ENCODE measurements around the gene PRR33.

PRR33 gene

DNA sequence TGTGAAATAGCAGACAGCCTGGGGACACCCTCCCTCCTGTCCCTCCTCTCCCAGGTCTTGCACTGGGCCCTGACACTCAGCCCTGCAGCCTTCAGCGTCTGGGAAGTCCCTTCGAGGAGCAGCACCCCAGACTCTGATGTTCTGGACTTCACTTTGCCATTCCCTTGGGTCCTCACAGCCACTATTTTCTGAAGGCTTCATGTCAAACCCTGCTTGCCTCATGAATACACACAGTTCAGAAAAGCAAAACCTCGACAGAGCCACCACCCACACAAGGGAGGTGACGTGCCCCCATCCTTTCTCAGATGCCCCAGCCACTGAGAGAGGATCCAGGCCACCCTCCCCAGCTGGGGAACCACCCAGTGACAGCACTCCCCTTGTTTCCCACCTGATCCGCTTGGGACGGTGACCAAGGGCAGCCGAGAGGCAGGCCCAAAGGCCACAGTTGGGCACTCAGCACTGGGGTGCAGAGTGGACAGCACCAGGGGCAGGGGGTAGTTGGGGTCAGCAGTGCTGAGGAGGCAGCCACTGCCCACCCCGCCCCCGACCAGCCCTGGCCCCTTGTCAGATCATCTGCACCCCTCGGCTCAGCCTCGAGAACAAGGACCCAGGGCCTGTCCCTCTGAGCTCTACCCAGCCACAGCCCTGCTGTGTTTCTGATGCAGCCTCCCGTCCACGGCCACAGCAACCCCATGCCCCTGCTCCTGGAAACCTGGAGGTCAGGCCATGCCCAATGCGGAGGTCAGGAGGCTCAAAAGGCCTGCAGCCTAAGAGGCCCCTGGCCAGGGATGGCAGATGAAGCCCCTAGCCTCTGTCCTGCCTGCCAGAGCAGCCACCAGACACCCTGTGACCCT lies 24.7 kb upstream of the PRR33 start:
- DNase-seq = no peak

DNA sequence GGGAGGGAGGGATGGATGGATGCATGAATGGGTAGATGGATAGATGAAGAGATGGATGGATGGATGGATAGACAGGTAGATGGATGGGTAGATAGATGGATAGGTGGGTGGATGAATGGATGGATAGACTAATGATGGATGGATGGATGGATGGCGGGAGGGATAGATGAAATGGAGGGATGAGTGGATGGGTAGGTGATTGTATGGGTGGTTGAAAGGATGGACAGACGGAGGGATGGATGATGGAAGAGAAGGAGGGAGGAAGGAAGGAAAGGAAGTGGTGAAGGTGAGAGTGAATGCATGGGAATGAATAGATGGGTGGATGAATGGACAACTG lies 24.1 kb upstream of the PRR33 start:
- no peak for DNase-seq

DNA sequence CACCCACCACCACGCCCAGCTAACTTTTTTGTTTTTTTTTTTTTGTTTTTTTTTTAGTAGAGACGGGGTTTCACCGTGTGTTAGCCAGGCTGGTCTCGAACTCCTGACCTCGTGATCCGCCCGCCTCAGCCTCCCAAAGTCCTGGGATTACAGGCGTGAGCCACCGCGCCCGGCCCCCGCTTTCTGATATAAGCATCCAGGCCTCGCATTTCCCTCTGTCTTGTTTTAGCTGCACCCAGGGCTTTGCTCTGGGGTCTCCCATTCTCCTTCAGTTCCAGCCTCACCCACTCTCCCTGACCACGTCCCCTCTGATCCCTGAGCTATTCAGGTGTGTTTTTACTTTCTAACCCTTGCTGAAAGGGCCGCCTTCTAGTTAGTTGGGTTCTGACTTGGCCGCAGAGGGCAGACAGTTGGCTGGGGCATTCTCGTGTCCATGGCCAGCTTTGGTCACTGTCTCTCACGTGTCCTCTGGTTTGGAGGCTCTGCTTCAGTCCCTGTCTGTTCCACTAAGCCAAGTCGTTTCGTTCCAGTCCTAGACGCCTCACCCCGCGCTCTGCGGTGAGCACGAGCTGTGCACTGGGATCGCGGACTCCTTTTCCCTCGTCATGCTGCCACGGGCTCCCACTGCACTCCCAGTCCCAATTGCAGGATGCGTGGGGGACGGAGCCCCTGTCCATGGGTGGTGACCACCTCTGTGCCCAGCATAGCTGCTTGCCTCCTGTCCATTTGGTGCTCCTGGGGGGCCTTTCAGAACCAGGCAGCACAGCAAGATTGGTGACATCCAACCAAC lies 21.8 kb upstream of the PRR33 start:
- DNase-seq = no peak

DNA sequence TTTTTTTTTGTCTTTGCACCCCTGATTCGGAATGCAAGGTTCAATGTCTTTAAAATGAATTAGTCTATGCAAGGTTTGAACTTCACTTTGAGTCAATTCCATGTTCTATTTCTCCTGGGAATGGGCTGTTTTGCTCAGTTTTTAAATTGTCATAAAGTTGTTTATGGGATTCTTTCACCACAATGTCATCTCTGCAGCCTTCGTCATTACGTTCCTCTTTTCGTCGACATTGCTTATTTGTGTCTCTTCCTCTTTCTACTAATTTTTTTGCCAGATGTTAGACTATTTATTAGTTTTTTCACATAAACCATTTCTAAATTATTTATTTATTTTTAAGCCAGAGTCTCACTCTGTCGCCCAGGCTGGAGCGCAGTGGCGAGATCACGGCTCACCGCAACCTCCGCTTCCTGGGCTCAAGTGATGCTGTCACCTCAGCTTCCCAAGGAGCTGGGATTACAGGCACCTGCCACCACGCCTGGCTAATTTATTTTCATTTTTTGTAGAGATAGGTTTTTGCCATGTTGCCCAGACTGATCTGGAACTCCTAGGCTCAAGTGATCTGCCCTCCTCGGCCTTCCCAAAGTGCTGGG lies 20.7 kb upstream of the PRR33 start:
- no peak for DNase-seq

DNA sequence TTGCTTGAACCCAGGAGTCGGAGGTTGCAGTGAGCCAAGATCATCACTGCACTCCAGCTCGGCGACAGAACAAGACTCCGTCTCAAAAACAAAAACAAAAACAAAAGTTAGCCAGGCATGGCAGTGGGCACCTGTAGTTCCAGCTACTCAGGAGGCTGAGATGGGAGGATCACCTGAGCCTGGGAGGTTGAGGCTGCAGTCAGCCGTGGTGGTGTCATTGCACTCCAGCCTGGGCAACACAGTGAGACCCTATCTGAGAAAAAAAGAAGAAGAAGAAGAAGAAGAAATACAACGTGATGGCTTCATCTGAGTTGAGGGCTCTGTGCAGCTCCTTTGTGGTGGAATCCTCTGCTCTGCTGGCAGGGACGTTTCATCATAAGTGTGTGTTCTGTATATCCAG lies 17.8 kb upstream of the PRR33 start:
- no peak for DNase-seq

DNA sequence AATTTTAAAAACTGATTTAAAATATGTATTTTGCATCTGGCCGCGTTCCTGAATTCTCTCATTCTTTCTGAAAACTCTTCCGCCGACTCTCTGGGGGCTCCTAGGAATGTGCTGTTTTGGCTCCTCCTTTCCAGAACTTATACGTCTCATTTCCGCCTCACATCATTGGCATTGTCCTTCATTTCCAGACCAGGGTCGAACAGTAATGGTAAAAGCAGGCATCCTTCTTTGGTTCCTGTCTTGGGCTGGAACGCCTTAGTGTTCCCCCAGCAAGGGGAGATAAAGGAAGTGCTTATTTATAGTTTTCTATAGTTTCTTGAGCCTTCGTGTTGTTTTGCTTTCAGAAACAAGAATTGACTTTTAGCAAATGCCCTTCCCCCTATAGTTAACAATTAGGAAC lies 16.9 kb upstream of the PRR33 start:
- no peak for DNase-seq

DNA sequence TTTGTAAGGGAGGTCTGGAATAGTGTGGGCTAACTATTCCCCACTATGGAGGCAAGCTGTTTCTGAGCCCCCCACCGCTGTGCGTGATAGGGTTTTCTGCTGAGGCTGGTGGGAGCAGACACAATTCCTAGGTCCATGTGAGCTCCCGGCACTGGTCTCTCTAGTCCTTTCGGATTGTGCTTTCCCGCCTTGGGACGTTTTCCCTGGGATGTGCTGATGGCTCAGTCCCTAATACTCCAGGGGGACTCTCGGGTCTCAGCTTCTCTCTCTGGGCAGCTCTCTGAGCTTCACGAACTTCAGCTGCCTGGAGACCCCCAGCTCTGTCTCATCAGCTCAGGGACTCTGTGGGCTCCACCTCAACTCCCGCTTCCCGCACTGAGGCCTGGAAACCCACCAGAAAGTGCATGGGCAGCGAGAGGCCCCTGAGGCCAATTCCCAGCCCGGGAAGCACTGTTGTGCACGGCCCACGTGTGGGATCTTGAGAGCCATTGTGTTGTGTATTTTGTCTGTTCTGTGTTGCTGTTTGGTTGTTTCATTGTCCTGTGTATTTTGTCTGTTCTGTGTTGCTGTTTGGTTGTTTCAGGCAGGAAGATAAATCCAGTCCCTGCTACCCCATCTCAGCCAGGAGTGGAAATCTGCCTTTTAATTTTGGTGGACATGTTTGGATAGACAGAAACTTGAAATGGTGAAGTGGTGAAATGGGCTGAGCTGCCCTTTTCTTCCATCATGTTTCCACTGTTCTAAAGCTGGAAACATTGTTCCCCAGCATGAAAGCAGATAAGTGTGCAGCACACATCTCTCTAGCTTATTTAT lies 15.1 kb upstream of the PRR33 start:
- no peak for DNase-seq

DNA sequence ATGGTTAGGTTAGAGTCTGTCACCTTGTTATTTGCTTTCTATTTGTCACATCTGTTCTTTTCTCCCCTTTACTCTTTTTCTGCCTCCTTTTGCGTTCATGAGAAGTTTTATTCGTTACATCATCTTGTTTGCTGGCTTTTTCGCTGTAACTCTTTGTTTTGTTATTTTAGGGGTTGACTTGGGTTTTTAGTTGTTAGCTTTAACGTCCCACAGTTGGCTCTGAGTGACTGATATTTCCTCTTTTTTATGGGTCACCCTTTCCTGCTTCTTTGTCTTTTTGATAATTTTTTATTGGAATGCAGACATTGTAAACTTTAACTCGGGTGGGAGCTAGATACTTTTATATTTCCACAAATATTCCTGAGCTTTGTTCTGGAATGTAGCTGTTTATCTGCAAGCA lies 14.5 kb upstream of the PRR33 start:
- no peak for DNase-seq

DNA sequence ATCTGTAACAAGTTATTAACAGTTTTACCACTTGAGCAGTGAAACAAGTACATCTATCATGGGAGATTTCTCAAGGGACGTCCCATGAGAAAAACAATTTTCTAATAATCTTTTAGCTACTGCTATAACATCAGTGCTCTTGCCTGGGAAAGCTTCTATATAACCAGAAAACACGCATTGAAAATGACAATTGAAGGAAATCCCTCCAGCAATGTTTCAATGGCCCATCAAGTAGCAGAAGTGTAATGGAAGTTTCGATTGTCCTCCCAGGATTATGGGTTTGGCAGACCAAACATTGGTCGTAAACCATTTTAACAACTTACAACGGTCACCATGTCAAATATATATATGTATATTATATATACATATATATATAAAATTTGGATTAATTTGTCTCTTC lies 8.0 kb upstream of the PRR33 start:
- no peak for DNase-seq

DNA sequence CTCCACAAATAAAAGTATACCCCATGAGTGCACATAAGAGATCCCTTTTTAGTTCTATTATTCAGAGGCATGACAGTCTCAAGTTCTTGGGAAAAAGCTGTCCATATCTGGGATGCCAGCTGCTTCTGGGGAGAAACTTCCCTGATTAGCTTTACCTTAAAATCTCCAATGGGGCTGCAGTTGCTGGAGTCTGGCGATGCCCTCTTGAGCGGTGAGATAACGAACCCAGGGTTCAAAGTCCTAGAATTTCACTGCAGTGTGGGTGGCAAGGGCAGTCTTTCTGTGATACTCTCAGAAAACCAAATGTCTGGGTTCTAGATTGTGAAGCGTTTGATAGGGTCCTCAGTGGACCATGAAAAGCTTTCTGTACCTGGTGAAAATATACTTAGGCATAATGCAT lies 7.4 kb upstream of the PRR33 start:
- no peak for DNase-seq

DNA sequence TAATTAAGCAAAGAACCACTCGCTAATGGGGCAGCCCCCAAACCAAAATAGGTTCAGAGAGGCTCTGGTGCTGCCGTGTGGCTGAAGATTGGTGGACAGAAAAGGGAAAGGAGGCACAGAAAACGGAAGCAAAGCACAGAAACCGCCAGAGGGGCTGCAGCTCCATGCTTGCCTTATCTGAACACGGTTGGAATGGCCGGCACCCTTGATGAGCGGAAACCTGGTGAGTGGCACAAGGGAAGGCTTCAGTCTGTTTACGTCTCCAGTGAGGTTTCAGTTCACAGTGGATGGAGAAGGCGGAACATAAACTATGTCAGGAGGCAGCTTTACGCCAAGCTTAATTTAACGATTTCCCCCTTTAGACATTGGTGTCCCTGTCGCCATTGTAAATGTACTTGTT lies 5.2 kb upstream of the PRR33 start:
- DNase-seq = no peak

DNA sequence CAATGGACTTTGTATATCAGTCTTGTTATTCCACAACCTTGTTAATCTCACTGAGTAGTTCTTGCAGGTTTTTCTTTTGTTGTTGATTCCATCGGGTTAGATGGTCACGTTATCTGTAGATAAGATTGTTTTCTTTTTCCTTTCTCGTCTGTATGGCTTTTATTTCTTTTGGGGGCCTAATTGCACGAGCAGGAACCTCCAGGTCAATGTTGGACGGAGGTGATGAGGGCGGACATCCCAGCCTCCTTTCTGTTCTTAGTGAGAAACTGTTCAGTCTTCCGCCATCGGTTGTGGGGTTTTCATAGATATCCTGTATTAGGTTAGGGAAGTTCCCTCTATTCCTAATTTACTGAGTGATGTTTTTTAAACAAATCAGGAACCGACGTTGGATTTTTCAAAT lies 4.8 kb upstream of the PRR33 start:
- DNase-seq = no peak

DNA sequence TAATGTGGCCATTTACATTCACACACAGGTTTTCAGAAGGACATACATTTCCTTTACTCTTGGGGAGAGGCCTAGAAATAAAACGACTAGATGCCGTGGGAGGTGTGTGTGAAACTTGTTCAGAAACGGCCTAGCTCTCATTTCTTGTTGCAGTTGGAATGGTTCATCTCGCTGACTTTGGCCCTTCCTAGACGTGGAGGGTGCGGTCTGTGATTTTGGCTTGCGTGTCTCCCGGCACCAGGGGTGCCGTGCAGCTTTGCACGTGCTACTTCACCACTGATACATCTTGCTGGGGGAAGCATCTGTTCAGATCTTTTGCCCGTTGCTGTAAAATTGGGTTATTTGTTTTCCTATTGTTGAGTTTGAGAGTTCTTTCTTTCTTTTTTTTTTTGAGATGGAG lies 3.1 kb upstream of the PRR33 start:
- no peak for DNase-seq

DNA sequence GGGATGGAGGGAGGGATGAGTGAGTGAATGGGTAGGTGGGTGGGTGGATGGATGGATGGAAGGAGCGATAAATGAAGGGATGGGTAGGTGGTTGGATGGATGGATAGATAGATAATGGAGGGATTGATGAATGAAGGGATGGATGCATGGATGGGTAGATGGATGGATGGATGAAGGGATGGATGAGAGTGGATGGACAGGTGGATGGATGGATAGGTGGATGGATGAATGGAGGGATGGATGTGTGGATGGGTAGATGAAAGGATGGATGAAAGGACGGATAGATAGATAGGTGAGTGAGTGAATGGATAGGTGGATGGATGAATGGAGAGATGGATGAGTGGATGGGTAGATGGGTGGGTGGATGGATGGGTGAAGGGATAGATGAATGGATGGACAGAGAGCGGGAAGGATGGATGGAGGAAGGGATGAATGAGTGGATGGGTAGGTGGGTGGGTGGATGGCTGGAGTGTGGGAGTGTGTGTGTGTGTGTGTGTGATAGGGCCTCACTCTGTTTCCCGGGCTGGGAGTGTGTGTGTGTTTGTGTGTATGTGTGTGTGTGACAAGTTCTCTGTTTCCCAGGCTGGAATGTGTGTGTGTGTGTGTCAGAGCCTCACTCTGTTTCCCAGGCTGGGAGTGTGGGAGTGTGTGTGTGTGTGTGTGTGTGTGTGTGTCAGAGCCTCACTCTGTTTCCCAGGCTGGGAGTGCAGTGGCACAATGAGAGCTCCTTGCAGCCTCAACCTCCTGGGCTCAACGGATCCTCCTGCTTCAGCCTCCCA lies 2.1 kb upstream of the PRR33 start:
- no peak for DNase-seq

DNA sequence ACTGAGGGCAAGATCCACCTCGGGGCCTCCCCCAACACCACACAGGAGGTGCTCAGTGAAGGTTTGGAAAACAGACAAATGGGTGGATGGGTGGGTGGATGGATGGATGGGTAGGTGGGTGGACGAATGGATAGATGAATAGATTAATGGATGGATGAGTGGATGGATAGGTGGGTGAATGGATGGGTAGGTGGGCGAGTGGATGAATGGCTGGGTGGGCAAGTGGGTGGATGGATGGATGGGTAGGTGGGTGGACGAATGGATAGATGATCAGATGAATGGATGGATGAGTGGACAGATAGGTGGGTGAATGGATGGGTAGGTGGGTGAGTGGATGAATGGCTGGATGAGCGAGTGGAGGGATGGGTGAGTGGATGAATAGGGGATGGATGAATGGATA lies 863 bp upstream of the PRR33 start:
- no peak for DNase-seq

DNA sequence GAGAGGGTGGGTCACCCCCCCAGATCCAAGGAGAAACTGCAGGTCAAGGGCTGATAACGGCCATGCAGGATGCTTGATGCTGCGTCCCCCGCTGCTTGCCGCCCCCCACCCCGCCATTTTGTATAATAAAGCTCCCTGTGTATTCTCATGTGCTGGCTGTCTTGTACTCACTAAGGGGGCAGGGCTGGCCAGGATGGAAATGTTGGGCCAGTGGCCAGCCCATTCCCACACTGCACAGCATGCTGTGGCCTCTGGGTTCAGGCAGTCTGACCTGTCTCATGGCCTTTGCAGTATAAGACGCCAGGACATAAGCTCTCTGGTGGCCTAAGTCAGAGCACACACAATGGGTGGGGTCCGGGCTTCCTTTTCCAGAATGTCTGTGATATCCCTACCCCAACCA lies 421 bp upstream of the PRR33 start:
- no peak for DNase-seq

DNA sequence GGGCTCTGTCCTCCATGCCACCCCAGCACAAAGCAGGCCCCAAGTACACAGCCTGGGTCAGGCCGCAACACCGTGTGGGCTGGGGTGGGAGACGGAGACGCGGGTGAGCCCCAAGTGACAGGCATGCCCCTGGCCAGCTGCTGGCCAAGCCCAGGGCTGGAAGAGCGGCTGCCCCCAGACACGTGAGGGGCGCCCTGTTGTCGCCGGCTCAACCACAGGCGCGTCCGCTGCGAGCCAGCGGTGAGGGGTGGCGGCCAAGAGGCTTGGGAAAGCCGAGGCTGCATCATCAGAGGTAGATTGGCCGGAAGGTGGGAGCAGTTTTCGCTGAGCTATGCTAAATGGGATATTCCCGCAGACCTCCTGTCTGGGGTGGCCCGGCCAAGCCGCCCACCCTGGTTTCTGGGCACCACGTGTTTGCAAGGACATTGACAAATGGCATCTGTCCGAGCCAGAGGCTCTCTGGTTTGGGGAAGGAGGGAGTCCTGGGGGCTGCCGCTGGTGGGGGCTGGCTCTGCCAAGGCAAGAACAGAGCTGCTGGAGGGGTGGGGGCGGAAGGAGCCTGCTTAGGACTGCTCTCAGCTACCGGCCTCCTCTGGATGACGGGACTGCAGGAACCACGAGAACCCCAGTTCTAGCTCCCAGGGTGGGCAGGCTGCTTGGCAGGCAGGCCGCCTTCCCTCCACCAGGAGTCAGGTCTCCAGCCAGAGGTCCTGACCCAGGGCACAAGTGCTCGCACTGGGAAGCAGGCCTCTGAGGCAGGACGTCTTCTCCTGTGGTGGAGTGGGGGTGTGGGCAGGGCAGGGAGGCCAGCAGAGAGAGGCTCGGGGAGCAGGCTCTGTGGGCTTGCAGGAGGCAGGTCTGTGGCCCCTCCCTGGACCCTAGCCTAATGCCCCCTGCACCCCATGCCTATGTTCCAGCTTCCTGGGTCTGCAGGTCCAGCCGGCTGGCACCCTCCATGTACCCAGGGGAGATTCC lies 552 bp downstream of the PRR33 start:
- DNase-seq = no peak

DNA sequence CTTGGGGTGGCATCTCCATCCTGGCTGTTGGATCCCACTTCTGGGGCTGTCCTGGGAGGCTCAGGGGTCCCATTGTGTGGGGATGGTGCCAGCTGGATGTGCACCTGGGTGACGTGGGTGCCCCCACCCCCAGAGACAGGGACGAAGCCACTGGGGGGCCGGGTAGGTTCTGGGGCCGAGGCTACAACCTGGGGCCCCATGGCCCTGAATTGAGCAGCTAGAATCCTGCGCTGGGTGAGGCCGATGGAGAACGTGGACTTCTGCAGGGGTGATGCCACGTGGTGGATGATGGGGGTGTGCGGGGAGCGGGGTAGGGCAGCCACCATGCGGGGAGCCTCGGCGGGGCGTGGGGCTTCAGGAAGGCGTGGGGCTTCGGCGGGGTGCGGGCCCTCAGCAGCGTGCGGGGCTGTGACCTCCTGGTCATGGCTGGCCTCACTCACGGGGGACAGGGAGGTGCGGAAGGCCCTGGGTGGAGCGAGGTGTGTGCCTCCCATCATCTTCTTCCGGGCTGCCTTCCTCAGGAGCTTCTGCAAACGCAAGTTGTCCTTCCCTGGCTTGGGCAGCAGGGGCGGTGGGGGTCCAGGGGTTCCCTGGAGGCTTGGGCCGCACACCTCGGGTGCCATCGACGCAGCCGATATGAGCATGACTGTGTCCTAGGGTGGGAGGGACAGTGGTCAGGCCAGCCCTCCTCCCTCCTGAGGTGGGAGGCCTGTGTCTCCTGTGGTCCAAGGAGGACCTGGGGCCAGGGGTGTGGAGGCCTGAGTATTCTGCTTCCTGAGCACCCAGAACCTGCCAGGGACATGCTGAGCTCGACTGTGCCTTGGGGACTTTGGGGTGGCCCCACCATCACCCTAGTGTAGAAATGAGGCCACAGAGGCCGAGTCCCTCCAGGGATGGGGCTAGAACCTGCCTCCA lies 1.5 kb downstream of the PRR33 start:
- no peak for DNase-seq

DNA sequence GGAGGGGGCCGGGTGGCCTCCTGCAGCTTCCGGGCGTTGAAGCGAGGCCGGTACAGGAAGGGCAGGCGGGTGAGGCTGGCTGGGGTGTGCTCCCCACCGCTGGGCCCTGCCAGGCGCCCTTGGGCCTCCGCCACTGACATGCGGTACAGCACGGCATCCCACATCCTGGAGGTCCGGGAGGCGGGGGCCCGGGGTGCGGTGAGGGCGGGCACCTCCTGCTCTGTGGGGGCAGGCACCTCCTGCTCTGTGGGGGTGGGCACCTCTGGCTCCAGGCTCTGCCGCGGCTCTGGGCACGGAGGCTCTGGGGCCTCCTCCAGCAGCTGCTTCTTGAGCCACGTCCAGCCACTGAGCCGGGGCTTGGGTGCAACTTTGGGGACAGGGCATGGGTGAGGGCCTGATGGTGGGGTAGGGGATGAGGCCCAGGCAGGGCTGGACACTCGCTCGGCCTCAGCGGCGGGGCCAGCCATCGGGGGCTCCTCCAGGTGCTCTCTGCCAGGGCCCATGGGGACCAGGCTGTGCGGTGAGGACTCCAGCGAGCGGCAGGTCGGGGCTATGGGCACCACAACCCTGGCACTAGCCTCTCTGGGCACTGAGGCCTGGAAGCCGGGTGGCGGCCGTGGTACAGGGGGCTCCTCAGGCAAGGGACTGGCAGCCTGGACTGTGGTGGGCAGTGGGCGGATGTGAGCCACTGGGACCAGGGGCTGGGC lies 2.3 kb downstream of the PRR33 start:
- no peak for DNase-seq

DNA sequence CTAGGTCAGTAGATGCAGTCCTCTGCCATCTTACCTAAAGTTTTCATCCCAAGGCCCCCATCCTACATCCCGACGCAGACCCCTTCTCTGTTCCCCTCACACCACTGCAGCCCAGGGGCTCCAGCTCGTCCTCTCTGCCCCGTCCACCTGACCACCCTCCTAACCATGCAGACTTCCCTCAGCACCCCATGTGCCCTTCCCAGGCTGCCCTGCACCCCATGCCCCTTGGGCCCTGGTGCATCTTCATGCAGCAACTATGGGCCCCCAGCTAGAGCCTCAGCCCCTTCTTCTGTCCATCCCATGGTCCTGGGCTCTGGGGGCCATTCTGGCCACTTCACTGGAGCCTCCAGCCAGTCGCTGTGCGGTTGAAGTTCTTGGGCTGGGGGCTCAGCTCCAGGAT lies 2.9 kb downstream of the PRR33 start:
- no peak for DNase-seq

Measured in NCI-H146 (cell line).